Measurements from ENCODE around the gene PGF.

PGF gene

DNA sequence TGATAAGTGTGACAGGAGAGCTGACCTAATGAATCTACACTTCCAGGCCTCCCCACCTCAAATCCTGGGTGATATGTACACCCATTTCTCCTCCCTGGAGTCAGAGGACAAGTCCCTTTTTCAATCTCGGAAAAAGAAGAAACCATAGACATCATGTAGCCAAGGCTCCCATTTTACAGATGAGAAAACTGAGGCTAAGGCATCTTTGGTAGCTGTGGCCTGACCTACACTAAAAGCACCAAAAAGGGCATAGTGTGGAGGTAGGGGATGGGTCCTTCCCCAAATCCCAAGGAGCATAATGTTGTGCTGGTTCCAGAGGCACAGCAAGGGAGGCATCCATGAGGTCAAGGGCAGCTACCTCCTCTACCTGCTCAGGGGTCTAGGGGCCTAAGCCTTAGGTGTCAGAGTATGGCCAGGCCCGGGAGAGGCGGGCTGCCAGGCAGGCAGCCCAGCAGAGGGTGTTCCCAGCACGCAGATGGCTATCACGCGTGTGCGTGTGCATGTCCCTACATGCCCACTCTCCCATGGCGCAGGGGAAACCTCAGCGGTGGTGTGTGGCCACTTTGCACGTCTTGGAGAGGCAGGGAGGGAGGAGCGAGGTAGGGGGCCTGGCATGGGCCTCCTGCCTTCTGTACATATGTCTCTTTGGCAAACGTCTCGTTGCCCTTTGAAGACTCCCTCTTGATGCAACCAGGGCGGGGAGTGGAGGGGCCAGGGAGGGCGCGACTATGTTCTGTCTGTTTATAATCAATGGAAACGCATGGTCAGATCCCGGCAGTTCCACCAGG lies 2.5 kb downstream of the PGF start:
- TF ChIP-seq, protein P1, sequence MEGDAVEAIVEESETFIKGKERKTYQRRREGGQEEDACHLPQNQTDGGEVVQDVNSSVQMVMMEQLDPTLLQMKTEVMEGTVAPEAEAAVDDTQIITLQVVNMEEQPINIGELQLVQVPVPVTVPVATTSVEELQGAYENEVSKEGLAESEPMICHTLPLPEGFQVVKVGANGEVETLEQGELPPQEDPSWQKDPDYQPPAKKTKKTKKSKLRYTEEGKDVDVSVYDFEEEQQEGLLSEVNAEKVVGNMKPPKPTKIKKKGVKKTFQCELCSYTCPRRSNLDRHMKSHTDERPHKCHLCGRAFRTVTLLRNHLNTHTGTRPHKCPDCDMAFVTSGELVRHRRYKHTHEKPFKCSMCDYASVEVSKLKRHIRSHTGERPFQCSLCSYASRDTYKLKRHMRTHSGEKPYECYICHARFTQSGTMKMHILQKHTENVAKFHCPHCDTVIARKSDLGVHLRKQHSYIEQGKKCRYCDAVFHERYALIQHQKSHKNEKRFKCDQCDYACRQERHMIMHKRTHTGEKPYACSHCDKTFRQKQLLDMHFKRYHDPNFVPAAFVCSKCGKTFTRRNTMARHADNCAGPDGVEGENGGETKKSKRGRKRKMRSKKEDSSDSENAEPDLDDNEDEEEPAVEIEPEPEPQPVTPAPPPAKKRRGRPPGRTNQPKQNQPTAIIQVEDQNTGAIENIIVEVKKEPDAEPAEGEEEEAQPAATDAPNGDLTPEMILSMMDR (IDR thresholded peaks at IDR 0.05; ENCODE audit: insufficient read depth, low read depth, low read length, missing control alignments): peak; percentile 41
- DNase-seq (ENCODE audit: low read depth): peak; percentile 87
- peak overlapping the region; percentile 69 for H3K4me3 ChIP-seq (ENCODE audit: low read length)

DNA sequence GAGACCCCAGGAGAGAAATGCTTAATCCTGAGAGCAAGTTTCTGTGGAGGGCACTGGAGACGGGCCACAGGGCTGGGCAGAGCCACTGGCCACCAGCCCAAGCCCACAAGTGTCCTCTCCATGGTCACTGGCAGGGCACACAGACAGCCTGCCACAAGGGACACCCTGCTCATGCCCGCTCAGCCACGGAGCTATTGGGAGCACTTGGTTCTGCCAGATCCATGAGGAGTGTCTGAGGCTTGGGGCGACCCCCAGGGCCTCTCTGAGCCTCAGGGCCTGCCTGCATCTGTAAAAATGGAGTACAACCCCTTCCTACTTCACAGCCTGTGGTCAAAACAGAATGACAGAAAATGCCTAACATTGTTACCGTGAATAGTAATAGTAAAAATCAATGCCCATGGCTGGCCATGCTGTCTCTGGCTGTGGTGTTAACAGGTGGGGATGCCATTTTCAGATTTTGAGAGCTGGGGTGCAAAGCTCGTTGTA lies 3.2 kb downstream of the PGF start:
- no peak overlapping the region for H3K4me3 ChIP-seq (ENCODE audit: low read length)
- no peak for DNase-seq (ENCODE audit: low read depth)
- TF ChIP-seq, protein P1 (IDR thresholded peaks at IDR 0.05; ENCODE audit: insufficient read depth, low read depth, low read length, missing control alignments): no peak

DNA sequence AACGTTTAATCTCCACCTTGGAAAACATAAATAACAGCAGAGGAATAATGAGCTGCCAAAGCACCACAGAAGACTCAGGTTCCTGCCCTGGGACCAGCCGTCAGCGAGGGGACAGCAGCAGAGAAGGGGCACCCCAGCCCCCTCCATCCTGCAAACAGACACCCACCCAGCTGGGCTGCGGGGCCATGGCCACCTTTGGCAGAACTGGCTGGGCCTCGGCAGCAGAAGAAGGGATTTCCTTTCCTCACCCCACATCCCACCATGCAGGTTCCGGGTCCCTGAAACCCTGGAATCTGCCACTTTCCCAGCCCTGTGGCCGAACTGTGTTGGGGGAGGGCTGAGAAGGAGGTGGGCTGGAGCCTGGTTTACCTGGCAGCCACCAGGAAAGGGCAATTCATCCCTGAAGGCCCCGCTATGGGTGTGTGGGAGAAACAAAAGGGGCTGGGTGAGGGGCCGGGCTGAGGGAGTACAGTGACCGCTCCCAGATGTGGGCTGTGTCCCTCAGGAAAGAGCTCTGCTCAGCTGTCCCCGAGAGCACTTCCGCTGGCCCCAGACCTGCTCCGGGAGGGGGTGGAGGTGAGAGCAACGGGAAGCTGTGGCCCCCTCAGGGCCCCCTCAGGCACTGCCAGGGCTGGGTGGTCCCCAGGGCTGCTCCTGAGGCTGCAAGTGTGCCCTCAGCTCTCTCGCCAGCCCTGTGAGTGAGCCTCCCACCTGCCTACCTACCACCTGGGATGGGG lies 3.8 kb downstream of the PGF start:
- TF ChIP-seq, protein P1 (IDR thresholded peaks at IDR 0.05; ENCODE audit: insufficient read depth, low read depth, low read length, missing control alignments): no peak
- no peak overlapping the region for H3K4me3 ChIP-seq (ENCODE audit: low read length)
- DNase-seq (ENCODE audit: low read depth): no peak

DNA sequence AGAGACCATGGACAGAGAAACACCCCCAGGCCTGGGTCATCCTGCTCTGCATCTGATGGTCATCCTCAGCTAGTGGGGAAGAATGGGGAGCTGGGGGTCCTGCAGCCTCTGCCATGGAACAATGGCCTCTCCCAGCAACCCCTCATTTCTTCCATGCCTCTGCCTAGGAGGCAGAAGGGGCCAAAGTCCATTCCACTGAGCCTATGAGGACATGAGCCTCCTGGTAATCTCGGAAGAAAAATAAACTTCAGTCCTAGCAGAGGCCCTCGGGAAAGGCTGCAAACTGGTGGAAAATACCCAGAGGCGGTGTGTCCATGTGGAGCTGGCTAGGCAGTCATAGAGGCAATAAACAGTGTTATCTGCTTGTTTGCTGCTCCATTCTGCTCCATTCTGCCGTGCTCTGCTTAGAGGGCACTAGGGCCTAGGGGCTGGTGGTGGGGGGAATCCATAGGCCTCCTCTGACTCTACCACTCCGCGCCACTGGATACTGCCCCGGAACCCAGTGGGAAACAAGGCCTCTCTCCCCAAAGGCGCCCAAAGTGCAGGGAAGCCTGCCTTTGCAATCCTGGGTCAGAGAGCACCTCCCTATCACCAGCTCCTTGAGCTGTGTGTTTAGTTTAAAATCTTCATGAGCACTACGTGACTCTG lies 4.5 kb downstream of the PGF start:
- no peak for DNase-seq (ENCODE audit: low read depth)
- H3K4me3 ChIP-seq (ENCODE audit: low read length): no peak overlapping the region
- TF ChIP-seq, protein P1 (IDR thresholded peaks at IDR 0.05; ENCODE audit: insufficient read depth, low read depth, low read length, missing control alignments): no peak

DNA sequence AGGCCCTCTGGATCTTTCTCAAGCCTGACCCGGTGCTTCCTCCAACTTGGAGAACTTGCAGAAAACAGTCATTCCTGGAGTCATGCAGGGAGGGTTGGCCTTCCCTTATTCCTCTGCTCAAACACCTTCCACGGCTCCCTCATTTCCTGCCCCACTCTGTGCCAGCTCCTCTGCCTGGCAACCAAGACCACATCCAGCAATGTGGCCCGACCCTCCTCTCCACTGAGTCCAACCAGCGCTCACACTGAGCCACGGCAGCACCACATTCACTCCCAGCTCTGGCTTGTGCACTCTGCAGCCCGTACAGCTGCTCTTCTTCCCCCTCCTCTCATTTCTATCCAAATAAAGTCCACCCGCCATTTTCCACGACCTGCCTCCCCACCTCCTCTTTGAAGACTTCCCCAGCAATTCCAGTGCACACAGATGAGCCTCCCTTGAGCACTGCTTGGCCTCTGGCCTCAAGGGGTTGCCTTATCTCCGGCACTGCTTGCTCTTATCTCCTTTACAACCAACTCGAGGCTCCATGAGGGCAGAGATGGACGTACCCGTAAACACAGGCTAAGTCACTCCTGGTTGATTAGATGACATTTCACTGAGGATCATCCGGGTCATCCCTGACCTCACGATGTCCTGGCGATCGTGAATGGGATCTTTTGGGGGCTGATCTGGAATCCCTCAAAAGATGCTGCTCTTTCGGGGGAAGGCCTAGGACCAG lies 5.4 kb downstream of the PGF start:
- TF ChIP-seq, protein P1 (IDR thresholded peaks at IDR 0.05; ENCODE audit: insufficient read depth, low read depth, low read length, missing control alignments): no peak

DNA sequence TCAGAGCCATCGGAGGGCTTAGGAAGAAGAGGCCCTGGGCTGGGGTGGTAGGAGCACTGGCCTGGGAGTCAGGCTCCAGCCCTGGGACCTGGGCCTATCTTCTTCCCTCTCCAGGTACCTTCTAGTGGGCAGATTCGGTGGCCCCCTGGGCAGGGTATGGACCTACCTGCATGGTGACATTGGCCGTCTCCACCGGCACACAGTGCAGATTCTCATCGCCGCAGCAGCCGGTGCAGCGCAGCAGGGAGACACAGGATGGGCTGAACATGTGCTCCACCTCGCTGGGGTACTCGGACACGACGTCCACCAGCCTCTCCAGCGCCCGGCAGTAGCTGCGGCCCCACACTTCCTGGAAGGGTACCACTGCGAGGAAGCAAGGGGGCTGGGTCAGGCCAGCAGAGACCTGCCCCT lies 6.2 kb downstream of the PGF start:
- no peak for DNase-seq (ENCODE audit: low read depth)
- H3K4me3 ChIP-seq (ENCODE audit: low read length): no peak overlapping the region
- TF ChIP-seq, protein P1 (IDR thresholded peaks at IDR 0.05; ENCODE audit: insufficient read depth, low read depth, low read length, missing control alignments): no peak

More for the DNA sequence above, 5.4 kb downstream of the PGF start:
- DNase-seq (ENCODE audit: low read depth): no peak
- H3K4me3 ChIP-seq (ENCODE audit: low read length): no peak overlapping the region
